Activated T-helper 1 cell treated with anti-CD3 and anti-CD28 coated beads, Interleukin-2, amount 50 U/mL, for 16 hours (primary cell): ENCODE measurements around the gene HERC2.
A peak's percentile ranks its signal among the peaks of the same experiment; 100 is the strongest.

Experiments used
- DNase-seq, 2 donors: peaks; one replicate each; pipeline ENCODE4 v3.0.0-alpha.2; 2020; ENCODE audit warnings: low read depth in 1 of 2, low spot score in 1 of 2

HERC2 gene

GRCh38 chr15:28099555-28100140, 222.3 kb downstream of the HERC2 start:
- no peak for DNase-seq

- peak in 1 of 2 donors; percentile 44 for DNase-seq
Measured at GRCh38 chr15:28098766-28099554, 223.0 kb downstream of the HERC2 start, which contains the start of gene OCA2. Gene OCA2 (minus strand): TSS chr15:28099315. CDS start chr15:28081874, 17,441 bp downstream.

- no peak for DNase-seq
Measured at GRCh38 chr15:28098360-28098765, 223.6 kb downstream of the HERC2 start.

GRCh38 chr15:28097656-28098359, 224.2 kb downstream of the HERC2 start:
- no peak for DNase-seq

GRCh38 chr15:28096670-28097431, 225.1 kb downstream of the HERC2 start:
- no peak for DNase-seq

GRCh38 chr15:28096411-28096669, 225.6 kb downstream of the HERC2 start:
- no peak for DNase-seq

- DNase-seq, result peak in 1 of 2 donors; percentile 18
Measured at GRCh38 chr15:28094732-28095521, 227.1 kb downstream of the HERC2 start.

GRCh38 chr15:28093752-28094535, 228.0 kb downstream of the HERC2 start:
- no peak for DNase-seq

GRCh38 chr15:28091313-28091712, 230.7 kb downstream of the HERC2 start:
- no peak for DNase-seq

GRCh38 chr15:28086175-28086703, 235.7 kb downstream of the HERC2 start:
- no peak for DNase-seq

GRCh38 chr15:28085489-28086174, 236.3 kb downstream of the HERC2 start:
- no peak for DNase-seq

GRCh38 chr15:28084547-28084946, 237.4 kb downstream of the HERC2 start:
- DNase-seq, result no peak

GRCh38 chr15:28082891-28083684, 238.9 kb downstream of the HERC2 start:
- DNase-seq, result no peak

GRCh38 chr15:28081594-28081993, 240.4 kb downstream of the HERC2 start:
- no peak for DNase-seq

GRCh38 chr15:28080386-28080785, 241.6 kb downstream of the HERC2 start:
- no peak for DNase-seq

- no peak for DNase-seq
Measured at GRCh38 chr15:28079313-28079969, 242.5 kb downstream of the HERC2 start.

- no peak for DNase-seq
Measured at GRCh38 chr15:28078191-28078719, 243.7 kb downstream of the HERC2 start.

GRCh38 chr15:28075573-28075972, 246.4 kb downstream of the HERC2 start:
- no peak for DNase-seq
